A673 (cell line): ENCODE data around the gene ACOT12. TPM values are rescaled to one million over a fixed set of nuclear protein-coding genes. Genes with fewer than 3 reads are reported as not detected.

Experiments
- BruUV-seq: library from RNA; stranded (reverse); fragments of 400-500 nt; replicated peaks from 2 replicates; lab custom pipeline; 2021; lab: Mats Ljungman, UMichigan
- CTCF ChIA-PET: fragments of 300-600 bp; sonication (Branson Sonifier 250); formaldehyde crosslinking; loops from one replicate; lab custom pipeline; 2022; ENCODE audit warnings: antibody characterized with exemption; lab: Charles Lee
- POLR2A ChIA-PET: fragments of 300-600 bp; sonication (Branson Sonifier 250); formaldehyde crosslinking; loops from one replicate; lab custom pipeline; 2022; ENCODE audit warnings: antibody characterized with exemption; ENCODE audit not compliant: low non-redundant PET; lab: Charles Lee
- DNase-seq: peaks from one replicate; pipeline ENCODE4 v3.0.0-alpha.2; 2015; ENCODE audit warnings: low spot score
- H3K27ac ChIP-seq: fragments of 200-600 bp; sonication (generic); 2 replicates; pipeline ENCODE4 v1.5.1; 2016; ENCODE audit warnings: mixed run types, low read depth, mild to moderate bottlenecking, mixed read lengths, antibody characterized with exemption, low read length; ENCODE audit not compliant: poor library complexity, severe bottlenecking
- H3K27me3 ChIP-seq: fragments of 200-600 bp; sonication (generic); replicated peaks from 2 replicates; pipeline ENCODE4 v1.6.1; 2017; ENCODE audit warnings: mixed run types, low read depth, mild to moderate bottlenecking, mixed read lengths, antibody characterized with exemption, low read length; ENCODE audit not compliant: insufficient read depth, poor library complexity
- H3K36me3 ChIP-seq: fragments of 200-600 bp; sonication (generic); 2 replicates; pipeline ENCODE4 v1.6.1; 2016; ENCODE audit warnings: mixed run types, mild to moderate bottlenecking, mixed read lengths, antibody characterized with exemption, low read length; ENCODE audit not compliant: insufficient read depth, poor library complexity, severe bottlenecking
- H3K4me1 ChIP-seq: fragments of 200-600 bp; sonication (generic); 2 replicates; pipeline ENCODE4 v1.6.1; 2017; ENCODE audit warnings: mixed run types, mild to moderate bottlenecking, mixed read lengths, antibody characterized with exemption, low read length; ENCODE audit not compliant: insufficient read depth, poor library complexity, severe bottlenecking
- H3K4me3 ChIP-seq: fragments of 200-600 bp; sonication (generic); 2 replicates; pipeline ENCODE4 v1.5.1; 2016; ENCODE audit warnings: low read depth, mixed run types, mild to moderate bottlenecking, mixed read lengths, low read length; ENCODE audit not compliant: poor library complexity, severe bottlenecking
- H3K9me3 ChIP-seq: fragments of 200-600 bp; sonication (generic); 2 replicates; pipeline ENCODE4 v1.6.1; 2016; ENCODE audit warnings: mixed run types, low read depth, mild to moderate bottlenecking, mixed read lengths, antibody characterized with exemption, low read length; ENCODE audit not compliant: poor library complexity, severe bottlenecking
- EZH2 ChIP-seq: fragments of 200-600 bp; sonication (generic); IDR thresholded peaks from 2 replicates; pipeline ENCODE4 v1.6.1; 2017; ENCODE audit warnings: borderline replicate concordance, low read depth, mild to moderate bottlenecking, mixed read lengths, antibody characterized with exemption, low read length; ENCODE audit not compliant: poor library complexity, severe bottlenecking
- intact Hi-C: fragments of 100-400 bp; cut with micrococcal nuclease; formaldehyde crosslinking; loops from one replicate; pipeline ENCODE4 v1.10.0; 2022; ENCODE audit not compliant: unreplicated experiment
- total RNA-seq: library from RNA; stranded (reverse); gene quantifications from 2 replicates; pipeline ENCODE4 v1.2.3, GENCODE V29; 2021
- TF ChIP-seq, protein P1 (sequence below): fragments of 300-800, 200-600 bp; sonication (generic); conservative IDR thresholded peaks from 2 replicates; pipeline ENCODE4 v1.5.1; 2017; ENCODE audit warnings: low read depth, mild to moderate bottlenecking, antibody characterized with exemption, low read length, moderate library complexity, mixed read lengths

Gene ACOT12
- total RNA-seq, 1 experiment from 2014 or later: not detected

DNA sequence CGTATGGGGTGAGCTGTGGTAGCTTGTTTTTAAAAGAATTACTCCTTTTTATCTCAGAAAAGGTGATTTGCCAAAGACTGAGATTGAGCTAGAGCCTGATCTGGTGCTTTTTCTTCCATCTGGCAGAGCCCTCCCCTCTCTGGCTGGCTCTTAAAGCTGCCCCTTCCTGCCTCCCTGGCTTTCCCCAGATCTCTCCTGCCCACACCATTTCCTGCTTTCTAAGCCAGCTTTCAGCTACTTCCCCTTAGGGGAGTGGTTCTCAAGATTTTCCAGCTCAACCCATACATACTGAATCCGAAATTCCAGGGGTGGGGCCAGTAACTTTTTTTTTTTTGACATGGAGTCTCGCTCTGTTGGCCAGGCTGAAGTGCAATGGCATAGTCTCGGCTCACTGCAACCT is 4.8 kb upstream of the ACOT12 start:
- Histone ChIP-seq H3K36me3 (no peaks in the 10 kb centered on the region), H3K9me3 (no peaks in the 10 kb centered on the region), H3K4me1 (no peaks in the 10 kb centered on the region), H3K27ac (no peak overlapping the region), H3K4me3 (no peak overlapping the region), H3K27me3 (no peaks in the 10 kb centered on the region)
- intact Hi-C loops: no loop called here
- ChIA-PET CTCF (no interaction called here), POLR2A (no interaction called here)
- peak; percentile 43 for DNase-seq
- TF ChIP-seq EZH2: no peak
- TF ChIP-seq, protein P1, sequence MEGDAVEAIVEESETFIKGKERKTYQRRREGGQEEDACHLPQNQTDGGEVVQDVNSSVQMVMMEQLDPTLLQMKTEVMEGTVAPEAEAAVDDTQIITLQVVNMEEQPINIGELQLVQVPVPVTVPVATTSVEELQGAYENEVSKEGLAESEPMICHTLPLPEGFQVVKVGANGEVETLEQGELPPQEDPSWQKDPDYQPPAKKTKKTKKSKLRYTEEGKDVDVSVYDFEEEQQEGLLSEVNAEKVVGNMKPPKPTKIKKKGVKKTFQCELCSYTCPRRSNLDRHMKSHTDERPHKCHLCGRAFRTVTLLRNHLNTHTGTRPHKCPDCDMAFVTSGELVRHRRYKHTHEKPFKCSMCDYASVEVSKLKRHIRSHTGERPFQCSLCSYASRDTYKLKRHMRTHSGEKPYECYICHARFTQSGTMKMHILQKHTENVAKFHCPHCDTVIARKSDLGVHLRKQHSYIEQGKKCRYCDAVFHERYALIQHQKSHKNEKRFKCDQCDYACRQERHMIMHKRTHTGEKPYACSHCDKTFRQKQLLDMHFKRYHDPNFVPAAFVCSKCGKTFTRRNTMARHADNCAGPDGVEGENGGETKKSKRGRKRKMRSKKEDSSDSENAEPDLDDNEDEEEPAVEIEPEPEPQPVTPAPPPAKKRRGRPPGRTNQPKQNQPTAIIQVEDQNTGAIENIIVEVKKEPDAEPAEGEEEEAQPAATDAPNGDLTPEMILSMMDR: no peak
- BruUV-seq: no TSS peak

DNA sequence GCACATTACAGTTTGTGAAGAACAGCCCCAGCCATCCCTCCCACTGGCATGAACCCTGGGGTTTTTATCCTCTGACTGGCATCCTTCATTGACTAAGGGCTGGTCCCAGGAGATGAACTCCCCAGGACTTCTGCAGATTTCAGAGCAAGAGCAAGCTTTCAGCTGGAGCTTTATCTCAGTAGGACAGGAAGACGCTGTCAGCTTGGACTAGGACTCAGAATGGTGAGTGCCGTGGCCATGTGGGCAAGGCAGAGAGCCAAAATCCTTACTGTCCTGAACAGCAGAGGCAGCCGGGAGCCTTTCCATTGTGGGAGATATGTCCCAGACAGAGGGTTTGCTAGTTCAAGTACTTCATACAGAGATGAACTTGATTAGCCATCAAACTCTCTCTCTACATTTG is 3.2 kb upstream of the ACOT12 start:
- ChIA-PET POLR2A (no interaction called here), CTCF (no interaction called here)
- intact Hi-C loops: no loop called here
- DNase-seq: peak; percentile 79
- TF ChIP-seq EZH2: no peak
- TF ChIP-seq, protein P1: no peak
- Histone ChIP-seq H3K27ac (no peak overlapping the region), H3K36me3 (no peaks in the 10 kb centered on the region), H3K27me3 (no peaks in the 10 kb centered on the region), H3K4me3 (no peak overlapping the region), H3K9me3 (no peaks in the 10 kb centered on the region), H3K4me1 (no peaks in the 10 kb centered on the region)
- no TSS peak for BruUV-seq

DNA sequence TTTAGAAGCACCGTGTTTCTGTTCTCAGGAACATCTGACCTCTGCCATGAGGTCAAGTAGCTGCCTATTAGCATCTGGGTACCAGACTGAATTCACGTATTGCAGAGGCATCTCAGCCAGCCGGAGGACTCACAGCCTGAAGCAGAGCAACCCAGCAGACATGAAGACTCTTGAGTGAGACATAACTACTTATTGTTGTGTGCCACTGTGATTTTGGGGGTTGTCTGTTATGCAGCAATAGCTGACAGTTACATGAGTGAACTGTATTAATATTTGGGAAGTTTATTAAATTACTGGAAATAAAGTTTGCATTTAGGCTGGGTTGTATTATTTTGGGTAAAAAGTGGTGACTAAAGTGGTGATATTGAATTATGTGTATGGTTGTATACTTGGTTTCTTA is 1.3 kb upstream of the ACOT12 start:
- Histone ChIP-seq H3K4me3 (no peak overlapping the region), H3K4me1 (no peaks in the 10 kb centered on the region), H3K27ac (no peak overlapping the region), H3K36me3 (no peaks in the 10 kb centered on the region), H3K27me3 (no peaks in the 10 kb centered on the region), H3K9me3 (no peaks in the 10 kb centered on the region)
- TF ChIP-seq EZH2: no peak
- TF ChIP-seq, protein P1: no peak
- BruUV-seq: no TSS peak
- no peak for DNase-seq
- intact Hi-C loops: no loop called here
- CTCF ChIA-PET: no interaction called here
- POLR2A ChIA-PET: no interaction called here
